Fibroblast of peridontal ligament (primary cell): ENCODE measurements around the gene CES1.
"Not testable (repeated sequence)": the region's sequence is repeated elsewhere in the genome, so short reads cannot be mapped to it uniquely, and the experiment has no call there.

Experiments
- DNase-seq: peaks from one replicate; pipeline ENCODE4 v3.0.0-alpha.2; 2010; ENCODE audit errors: extremely low read depth

Gene CES1

GRCh38 chr16:55790240-55790639, 42.7 kb downstream of the CES1 start:
- not testable (repeated sequence) for DNase-seq

GRCh38 chr16:55782793-55783091, 50.2 kb downstream of the CES1 start:
- not testable (repeated sequence) for DNase-seq

- not testable (repeated sequence) for DNase-seq
Observed at GRCh38 chr16:55782091-55782792, 50.7 kb downstream of the CES1 start.

- not testable (repeated sequence) for DNase-seq
Observed at GRCh38 chr16:55781456-55781855, 51.4 kb downstream of the CES1 start.

GRCh38 chr16:55780095-55780407, 52.8 kb downstream of the CES1 start:
- DNase-seq, result not testable (repeated sequence)

GRCh38 chr16:55779402-55780094, 53.3 kb downstream of the CES1 start:
- DNase-seq, result no peak

GRCh38 chr16:55778757-55779156, 54.1 kb downstream of the CES1 start:
- DNase-seq, result no peak

- DNase-seq, result no peak
Observed at GRCh38 chr16:55775857-55776256, 57.0 kb downstream of the CES1 start.

- no peak for DNase-seq
Observed at GRCh38 chr16:55773859-55774549, 58.9 kb downstream of the CES1 start.

- DNase-seq, result no peak
Observed at GRCh38 chr16:55765161-55765560, 67.7 kb downstream of the CES1 start.

GRCh38 chr16:55760310-55761001, 72.4 kb downstream of the CES1 start:
- no peak for DNase-seq

GRCh38 chr16:55759965-55760309, 73.0 kb downstream of the CES1 start:
- not testable (repeated sequence) for DNase-seq

- DNase-seq, result not testable (repeated sequence)
Observed at GRCh38 chr16:55757595-55758527, 75.0 kb downstream of the CES1 start.

GRCh38 chr16:55756963-55757362, 75.9 kb downstream of the CES1 start:
- no peak for DNase-seq

- no peak for DNase-seq
Observed at GRCh38 chr16:55754056-55754455, 78.8 kb downstream of the CES1 start.

GRCh38 chr16:55753145-55753631, 79.7 kb downstream of the CES1 start:
- DNase-seq, result not testable (repeated sequence)
